Thyroid gland (tissue), 4 donors: ENCODE measurements around the gene SDHAF2.

Experiments
- POLR2A ChIP-seq, 2 donors: fragments of 450-650 bp; IDR thresholded peaks; one replicate each; pipeline ENCODE4 v1.6.1; 2017; ENCODE audit warnings: antibody characterized with exemption in 2 of 2, mild to moderate bottlenecking in 2 of 2, moderate library complexity in 1 of 2
- TF ChIP-seq, protein P1 (sequence below), 6 experiments: fragments of 200-600 bp in 3 of 6; fragments of 450-650 bp in 3 of 6; sonication (generic) in 3 of 6; IDR thresholded peaks; one replicate each; pipeline ENCODE4 v1.5.1; 2016 to 2019; ENCODE audit warnings: antibody characterized with exemption in 6 of 6, mild to moderate bottlenecking in 2 of 6, inconsistent platforms in 1 of 6, moderate library complexity in 1 of 6

DNA sequence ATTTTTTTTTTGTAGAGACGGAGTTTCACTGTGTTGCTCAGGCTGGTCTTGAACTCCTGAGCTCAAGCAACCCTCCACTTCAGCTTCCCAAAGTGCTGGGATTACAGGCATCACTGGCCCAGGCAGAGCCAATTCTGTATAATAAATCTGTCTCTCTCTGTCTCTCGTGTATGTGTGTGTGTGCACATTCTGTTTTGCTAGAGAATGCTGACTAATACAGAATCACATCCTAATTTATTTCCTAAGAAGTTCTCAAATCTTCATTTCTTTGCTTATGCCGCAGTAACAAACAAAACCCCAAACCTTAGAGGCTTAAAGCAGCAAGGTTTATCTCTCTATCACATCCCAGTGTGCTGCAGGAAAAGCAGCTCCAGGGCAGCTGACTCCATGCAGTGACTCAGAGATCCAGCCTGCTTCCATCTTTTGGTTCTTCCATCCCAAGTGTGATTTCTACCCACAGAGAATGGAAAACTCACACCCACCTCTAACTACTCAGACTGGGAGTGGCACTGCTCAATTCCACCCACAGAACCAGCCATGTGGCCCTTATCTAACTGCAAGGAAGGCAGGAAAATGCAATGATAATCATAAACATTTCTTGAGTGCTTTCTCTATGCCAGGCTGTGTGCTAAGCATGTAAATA, 43.6 kb downstream of the SDHAF2 start:
- TF ChIP-seq POLR2A (IDR thresholded peaks at IDR 0.05) = no peak
- TF ChIP-seq, protein P1, sequence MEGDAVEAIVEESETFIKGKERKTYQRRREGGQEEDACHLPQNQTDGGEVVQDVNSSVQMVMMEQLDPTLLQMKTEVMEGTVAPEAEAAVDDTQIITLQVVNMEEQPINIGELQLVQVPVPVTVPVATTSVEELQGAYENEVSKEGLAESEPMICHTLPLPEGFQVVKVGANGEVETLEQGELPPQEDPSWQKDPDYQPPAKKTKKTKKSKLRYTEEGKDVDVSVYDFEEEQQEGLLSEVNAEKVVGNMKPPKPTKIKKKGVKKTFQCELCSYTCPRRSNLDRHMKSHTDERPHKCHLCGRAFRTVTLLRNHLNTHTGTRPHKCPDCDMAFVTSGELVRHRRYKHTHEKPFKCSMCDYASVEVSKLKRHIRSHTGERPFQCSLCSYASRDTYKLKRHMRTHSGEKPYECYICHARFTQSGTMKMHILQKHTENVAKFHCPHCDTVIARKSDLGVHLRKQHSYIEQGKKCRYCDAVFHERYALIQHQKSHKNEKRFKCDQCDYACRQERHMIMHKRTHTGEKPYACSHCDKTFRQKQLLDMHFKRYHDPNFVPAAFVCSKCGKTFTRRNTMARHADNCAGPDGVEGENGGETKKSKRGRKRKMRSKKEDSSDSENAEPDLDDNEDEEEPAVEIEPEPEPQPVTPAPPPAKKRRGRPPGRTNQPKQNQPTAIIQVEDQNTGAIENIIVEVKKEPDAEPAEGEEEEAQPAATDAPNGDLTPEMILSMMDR (IDR thresholded peaks at IDR 0.05) = no peak
